Activated CD4-positive, alpha-beta T cell treated with anti-CD3 and anti-CD28 coated beads for 4 hours (primary cell): ENCODE results near the gene NOM1.
"Not testable (repeated sequence)": the region's sequence is repeated elsewhere in the genome, so short reads cannot be mapped to it uniquely, and the experiment has no call there.

Experiments
- DNase-seq, 2 donors: peaks; one replicate each; pipeline ENCODE4 v3.0.0-alpha.2; 2020

The NOM1 gene

GRCh38 chr7:156949541-156950380, at the start of gene NOM1:
NOM1 (plus strand) TSS chr7:156949712; CDS start chr7:156949738, 26 bp downstream.
- peak; percentile 89 to 91 for DNase-seq

- not testable (repeated sequence) for DNase-seq
Observed at GRCh38 chr7:156900093-156900492, 49.4 kb upstream of the NOM1 start.

- DNase-seq = peak in 1 of 2 donors; percentile 15
Observed at GRCh38 chr7:156903232-156903909, 46.1 kb upstream of the NOM1 start.

GRCh38 chr7:156906200-156906649, 43.3 kb upstream of the NOM1 start:
- no peak for DNase-seq

- DNase-seq = no peak
Observed at GRCh38 chr7:156907656-156908055, 41.9 kb upstream of the NOM1 start.

GRCh38 chr7:156909574-156910252, 39.8 kb upstream of the NOM1 start:
- DNase-seq = not testable (repeated sequence)

GRCh38 chr7:156918635-156919034, 30.9 kb upstream of the NOM1 start:
- no peak for DNase-seq

GRCh38 chr7:156919132-156919713, 30.3 kb upstream of the NOM1 start:
- no peak for DNase-seq

- no peak for DNase-seq
Observed at GRCh38 chr7:156920076-156920475, 29.4 kb upstream of the NOM1 start.

- DNase-seq = not testable (repeated sequence)
Observed at GRCh38 chr7:156920487-156921373, 28.8 kb upstream of the NOM1 start.

- DNase-seq = not testable (repeated sequence)
Observed at GRCh38 chr7:156922304-156922703, 27.2 kb upstream of the NOM1 start.

- not testable (repeated sequence) for DNase-seq
Observed at GRCh38 chr7:156925821-156926220, 23.7 kb upstream of the NOM1 start.

GRCh38 chr7:156927571-156928405, 21.7 kb upstream of the NOM1 start:
- DNase-seq = no peak

- no peak for DNase-seq
Observed at GRCh38 chr7:156928406-156928747, 21.1 kb upstream of the NOM1 start.

GRCh38 chr7:156929789-156930539, 19.5 kb upstream of the NOM1 start:
- peak; percentile 23 to 48 for DNase-seq

GRCh38 chr7:156932006-156932405, 17.5 kb upstream of the NOM1 start:
- no peak for DNase-seq

GRCh38 chr7:156935250-156935649, 14.3 kb upstream of the NOM1 start:
- DNase-seq = no peak

- DNase-seq = not testable (repeated sequence)
Observed at GRCh38 chr7:156936766-156937165, 12.7 kb upstream of the NOM1 start.

GRCh38 chr7:156940421-156941122, 8.9 kb upstream of the NOM1 start:
- DNase-seq = no peak
